H54 (cell line): ENCODE measurements around the gene LRRC3C.

ENCODE experiments used
- DNase-seq: peaks from one replicate; pipeline ENCODE4 v3.0.0; 2011; ENCODE audit warnings: low spot score, mixed read lengths; ENCODE audit not compliant: insufficient read length
- FAIRE-seq: peaks from 3 replicates; lab custom pipeline; 2011; peaks lifted over from hg19 to GRCh38; lab: Jason Lieb, UNC
- POLR2A ChIP-seq: IDR thresholded peaks from 2 replicates; pipeline ENCODE4 v1.6.1; 2011; ENCODE audit warnings: low read depth, mild to moderate bottlenecking, low read length

Gene LRRC3C

GRCh38 chr17:39916918-39917317 is 10.6 kb upstream of the LRRC3C start:
- TF ChIP-seq POLR2A = no peak
- no peak for FAIRE-seq

GRCh38 chr17:39919087-39919683 is 8.3 kb upstream of the LRRC3C start:
- no peak for TF ChIP-seq POLR2A
- FAIRE-seq (no peak), DNase-seq (no peak)

More at GRCh38 chr17:39916918-39917317, 10.6 kb upstream of the LRRC3C start:
- no peak for DNase-seq

GRCh38 chr17:39920218-39921210 is 7.0 kb upstream of the LRRC3C start:
- FAIRE-seq (no peak), DNase-seq (no peak)
- TF ChIP-seq POLR2A = no peak

- no peak for TF ChIP-seq POLR2A
- DNase-seq (no peak), FAIRE-seq (no peak)
Observed at GRCh38 chr17:39921323-39921722, 6.2 kb upstream of the LRRC3C start.

- DNase-seq (no peak), FAIRE-seq (no peak)
- no peak for TF ChIP-seq POLR2A
Observed at GRCh38 chr17:39922006-39922405, 5.5 kb upstream of the LRRC3C start.

GRCh38 chr17:39923230-39923629 is 4.3 kb upstream of the LRRC3C start:
- TF ChIP-seq POLR2A = no peak
- DNase-seq = no peak
- FAIRE-seq = no peak

GRCh38 chr17:39923836-39924690 is 3.5 kb upstream of the LRRC3C start:
- FAIRE-seq (no peak), DNase-seq (peak; percentile 28)
- no peak for TF ChIP-seq POLR2A

GRCh38 chr17:39924691-39925055 is 2.9 kb upstream of the LRRC3C start:
- DNase-seq = no peak
- FAIRE-seq = no peak
- TF ChIP-seq POLR2A = no peak

- DNase-seq (no peak), FAIRE-seq (no peak)
- no peak for TF ChIP-seq POLR2A
Observed at GRCh38 chr17:39925282-39926134, 2.0 kb upstream of the LRRC3C start.

- TF ChIP-seq POLR2A = no peak
- FAIRE-seq (no peak), DNase-seq (no peak)
Observed at GRCh38 chr17:39926135-39926587, 1.4 kb upstream of the LRRC3C start.

- FAIRE-seq (no peak), DNase-seq (no peak)
- no peak for TF ChIP-seq POLR2A
Observed at GRCh38 chr17:39926588-39927100, 888 bp upstream of the LRRC3C start.

- FAIRE-seq = no peak
- no peak for TF ChIP-seq POLR2A
- DNase-seq = no peak
Observed at GRCh38 chr17:39927929-39928857, 661 bp downstream of the LRRC3C start.
